GM19043 (cell line): Measurements from ENCODE around the gene DOCK4.

Source experiments
- ATAC-seq: cut with Tn5 transposase; IDR thresholded peaks from one replicate; pipeline ENCODE4 v1.9.1; 2021; ENCODE audit warnings: low read depth; ENCODE audit not compliant: unreplicated experiment

Gene DOCK4

DNA sequence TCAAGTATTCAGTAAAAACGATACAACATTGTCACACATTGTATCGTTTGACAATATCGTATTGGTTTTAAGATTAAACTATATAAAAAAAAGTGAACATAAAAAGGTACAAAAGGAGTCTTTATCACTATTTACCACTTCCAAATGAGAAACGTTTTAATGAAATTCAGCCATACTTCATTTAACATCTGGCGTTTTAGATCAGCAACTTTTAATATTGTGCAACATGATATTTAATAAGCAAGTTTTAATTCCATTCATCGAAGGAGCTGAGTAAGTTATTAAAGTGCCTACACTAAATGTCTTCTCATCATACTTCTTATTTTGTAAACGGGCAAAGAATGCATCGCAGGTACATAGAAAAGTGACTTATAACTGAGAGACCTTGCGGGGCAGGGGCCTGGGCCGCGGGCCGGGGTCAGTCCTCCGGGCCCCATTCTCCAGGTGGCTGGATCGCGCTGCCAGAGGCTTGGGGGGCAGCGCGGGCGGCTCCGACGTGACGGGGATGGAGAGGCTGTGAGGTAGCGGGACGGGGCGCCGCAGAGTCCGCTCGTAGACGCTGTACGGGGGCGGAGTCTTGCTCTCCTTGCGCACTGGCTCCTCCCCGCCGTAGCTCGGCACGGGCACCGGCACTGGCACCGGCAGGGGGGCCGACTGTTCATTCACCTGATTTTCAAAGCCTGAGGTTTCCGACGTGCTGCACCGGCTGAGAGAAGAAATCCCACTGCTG is 478.1 kb downstream of the DOCK4 start:
- ATAC-seq: no peak

DNA sequence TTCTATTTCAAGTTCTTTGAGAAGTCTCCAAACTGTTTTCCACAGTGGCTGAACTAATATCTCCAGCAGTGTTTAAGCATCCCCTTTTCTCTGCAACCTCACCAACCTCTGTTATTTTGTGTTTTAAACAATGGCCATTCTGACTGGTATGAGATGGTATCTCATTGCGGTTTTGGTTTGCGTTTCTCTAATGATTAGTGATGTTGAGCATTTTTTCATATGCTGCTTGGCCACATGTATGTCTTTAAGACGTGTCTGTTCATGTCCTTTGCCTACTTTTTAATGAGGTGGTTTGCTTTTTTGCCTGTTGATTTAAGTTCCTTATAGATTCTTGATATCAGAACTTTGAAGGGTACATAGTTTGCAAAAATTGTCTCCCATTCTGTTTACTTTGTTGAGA is 487.3 kb downstream of the DOCK4 start:
- ATAC-seq: no peak

DNA sequence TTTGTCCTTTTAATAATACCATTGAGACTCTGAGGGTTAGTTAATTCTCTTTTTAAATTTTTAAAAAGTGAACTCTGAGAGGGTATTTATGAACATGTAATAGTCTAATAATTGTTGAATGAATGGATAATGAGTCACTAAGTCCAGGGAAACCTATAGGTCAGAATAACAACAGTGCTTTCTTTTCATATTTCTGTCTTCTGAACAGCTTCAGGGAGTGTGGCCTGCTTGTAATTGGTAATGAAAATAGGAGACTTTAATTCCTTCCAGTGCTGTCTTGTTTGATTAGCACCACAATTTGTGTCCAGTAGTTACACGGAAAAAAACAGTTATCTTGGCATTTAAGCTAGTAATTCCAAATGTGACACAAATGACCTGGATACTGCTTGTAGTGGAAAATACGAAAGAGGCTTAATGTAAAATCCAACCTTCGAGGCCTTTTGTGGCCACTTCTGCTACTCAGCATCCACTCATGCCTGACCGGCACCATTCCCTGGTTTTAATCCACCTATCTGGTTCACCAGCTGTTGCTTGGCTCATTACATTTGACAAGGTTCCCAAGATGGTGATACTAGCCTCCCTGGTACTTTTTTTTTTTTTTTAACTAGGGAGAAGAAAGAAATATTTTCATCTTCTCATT is 494.7 kb downstream of the DOCK4 start:
- no peak for ATAC-seq

DNA sequence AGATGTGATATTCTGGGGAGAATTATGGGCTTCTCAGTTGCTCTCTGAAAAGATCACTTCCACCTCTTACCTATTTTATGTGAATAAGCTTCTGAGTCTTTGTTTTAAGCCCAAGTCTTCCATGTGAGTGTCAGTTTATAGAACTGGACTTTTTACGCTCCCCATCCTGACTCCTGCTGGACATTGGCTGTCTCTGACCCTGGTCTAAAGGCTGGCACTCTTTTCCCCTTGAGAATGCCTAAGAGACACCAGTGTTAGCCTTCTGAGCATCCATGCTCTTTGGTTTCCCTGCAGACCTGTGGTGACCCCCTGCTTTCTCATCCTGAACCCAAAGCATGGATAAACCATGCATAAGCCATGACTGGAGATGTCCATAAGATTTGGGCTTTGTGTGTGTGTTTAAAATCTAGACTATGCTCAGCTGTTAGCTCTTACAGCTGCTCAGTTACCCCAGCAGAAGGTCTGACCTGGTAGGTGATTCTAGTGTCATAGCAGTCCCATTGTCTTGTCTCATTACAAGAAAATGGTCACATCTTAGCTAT is 495.3 kb downstream of the DOCK4 start:
- no peak for ATAC-seq

DNA sequence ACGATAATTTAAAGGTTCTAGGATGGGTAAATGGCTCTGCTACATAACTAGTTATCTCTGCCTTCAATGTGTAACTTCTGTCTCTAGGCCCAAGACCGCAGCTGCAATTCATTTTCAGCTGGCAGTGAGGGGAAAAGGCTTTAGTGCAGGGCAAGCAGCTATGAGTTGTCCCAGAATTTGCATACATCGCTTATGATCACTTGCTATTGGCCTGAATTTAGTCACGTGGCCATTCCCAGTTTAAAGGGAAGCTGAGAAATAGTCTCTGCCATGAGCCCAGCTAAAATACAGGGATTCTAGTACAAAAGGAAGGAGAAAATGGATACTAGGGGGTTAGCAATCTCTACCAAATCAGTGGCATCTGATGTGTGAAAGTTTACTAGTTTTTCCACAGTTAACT is 498.1 kb downstream of the DOCK4 start:
- no peak for ATAC-seq

DNA sequence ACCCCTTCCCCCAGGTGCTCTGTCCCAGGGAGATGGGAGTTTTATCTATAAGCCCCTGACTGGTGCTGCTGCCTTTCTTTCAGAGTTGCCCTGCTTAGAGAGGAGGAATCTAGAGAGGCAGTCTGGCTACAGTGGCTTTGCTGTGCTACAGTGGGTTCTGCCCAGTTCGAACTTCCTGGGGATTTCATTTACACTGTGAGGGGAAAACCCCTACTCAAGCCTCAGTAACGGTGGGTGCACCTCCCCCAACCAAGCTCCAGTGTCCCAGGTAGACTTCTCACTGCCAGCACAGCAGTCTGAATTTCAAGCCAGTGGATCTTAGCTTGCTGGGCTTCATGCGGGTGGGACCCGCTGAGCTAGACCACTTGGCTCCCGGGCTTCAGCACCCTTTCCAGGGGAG is 500.4 kb downstream of the DOCK4 start:
- ATAC-seq: no peak

DNA sequence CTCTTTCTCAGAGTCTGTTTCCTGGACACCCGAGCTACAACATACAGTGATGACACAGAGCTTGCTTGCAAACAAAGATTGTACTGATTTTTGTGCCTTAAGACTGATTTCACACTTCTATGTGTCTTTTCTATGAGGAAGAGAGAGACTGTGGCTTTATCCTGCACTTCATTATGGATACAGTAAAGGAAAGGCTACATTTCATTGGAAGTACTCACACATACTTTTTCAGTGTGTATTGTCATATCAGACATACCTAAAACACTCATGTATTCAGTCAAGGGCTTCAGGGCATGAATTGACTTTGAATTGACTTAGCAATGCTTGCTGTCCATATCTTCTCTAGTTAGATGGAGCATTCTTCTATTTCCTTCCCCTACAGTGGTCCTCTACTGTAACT is 508.4 kb downstream of the DOCK4 start:
- ATAC-seq: no peak

DNA sequence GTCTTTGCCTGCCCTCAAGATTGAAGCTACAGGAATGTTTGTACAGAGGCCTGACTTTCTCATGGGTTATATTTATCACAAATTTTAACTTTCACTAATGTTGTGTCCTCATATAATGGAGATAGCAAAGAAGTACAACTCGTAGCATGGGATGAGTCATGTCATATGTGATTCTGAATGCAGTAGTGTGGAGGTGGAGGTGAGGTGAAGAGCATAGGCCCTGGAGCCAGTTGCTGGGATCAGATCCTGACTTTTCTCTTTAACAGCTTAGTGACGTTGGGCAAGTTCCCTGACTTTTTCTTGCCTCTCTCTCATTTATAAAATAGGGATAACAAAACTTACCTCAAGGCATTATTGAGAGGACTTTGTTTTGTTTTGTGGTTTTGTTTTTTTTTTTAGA is 511.8 kb downstream of the DOCK4 start:
- ATAC-seq: no peak

DNA sequence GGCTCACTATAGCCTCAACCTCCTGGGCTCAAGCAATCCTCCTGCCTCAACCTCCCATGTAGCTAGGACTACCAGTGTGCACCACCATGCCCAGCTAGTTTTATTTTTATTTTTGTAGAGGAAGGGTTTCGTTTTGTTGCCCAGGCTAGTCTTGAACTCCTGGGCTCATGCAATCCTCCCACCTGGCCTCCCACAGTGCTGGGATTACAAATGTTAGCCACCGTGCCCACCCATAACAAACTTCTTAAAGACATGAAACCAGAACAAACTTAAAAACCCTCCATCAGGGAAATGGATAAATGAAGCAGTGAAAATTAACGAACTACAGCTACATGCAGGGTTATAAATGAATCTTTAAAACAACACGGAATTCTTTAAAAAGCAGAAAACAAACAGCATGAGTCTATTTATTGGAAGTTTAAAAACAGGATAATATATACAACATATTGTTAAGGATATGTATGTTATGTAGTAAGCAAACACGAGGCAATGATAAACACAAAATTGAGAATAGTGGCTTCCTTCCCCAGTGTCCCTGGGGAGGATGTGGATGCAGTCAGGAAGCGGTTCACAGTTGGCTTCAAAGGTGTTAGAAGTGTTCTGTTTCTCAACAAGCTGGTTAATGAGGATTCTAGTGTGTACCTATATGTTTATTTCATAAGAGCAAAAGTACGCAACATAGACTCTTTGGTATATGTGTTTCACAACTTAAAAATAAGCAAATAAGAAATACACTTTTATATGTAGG is 515.7 kb downstream of the DOCK4 start:
- ATAC-seq: no peak

DNA sequence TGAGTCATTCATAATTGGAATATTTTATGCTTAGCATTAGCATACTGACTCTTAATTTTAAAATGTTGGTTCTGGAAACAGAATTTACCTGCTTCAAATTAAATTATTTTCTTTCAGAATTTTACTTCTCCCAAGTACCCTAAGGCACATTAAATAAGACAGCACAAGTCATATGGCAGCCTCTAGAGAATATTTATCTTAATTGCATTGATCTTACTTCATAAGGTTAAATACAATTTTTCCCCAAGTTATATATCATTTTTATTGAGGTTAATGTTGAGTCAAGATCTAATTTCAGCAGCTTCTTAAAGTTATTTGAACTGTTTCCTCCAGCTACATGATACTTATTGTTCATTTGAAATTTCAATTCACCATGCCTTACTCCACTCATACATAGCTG is 520.9 kb downstream of the DOCK4 start:
- ATAC-seq: no peak

DNA sequence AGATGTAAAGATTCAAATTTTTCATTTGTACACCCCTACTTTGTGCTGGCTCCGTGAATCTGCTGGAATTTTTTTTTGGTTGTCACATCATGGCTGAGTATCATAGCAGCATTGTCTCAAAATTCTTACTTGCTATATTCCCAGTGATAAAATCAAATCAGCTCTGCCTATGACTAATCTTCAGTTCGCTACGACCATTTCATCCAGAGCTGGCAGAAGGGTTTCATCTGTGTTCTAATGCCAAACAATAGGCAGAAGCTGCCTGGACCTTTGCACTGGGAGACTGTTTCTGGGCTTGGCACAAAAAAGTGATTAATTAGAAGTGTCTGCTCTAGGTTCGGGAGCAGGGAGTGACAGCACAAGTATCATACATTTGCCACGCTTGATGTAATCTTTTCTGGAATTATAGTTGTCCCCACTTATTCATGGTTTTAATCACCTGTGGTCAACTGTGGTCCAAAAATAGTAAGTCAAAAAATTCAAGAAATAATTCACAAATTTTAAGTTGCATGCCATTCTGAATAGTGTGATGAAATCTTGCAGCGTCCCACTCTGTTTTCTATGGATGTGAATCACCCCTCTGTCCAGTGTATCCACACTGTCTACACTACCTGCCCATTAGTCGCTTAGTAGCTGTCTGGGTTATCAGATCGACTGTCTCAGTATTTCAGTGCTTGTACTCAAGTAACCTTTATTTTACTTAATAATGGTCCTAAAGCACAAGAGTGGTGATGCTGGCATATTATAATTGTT is 523.4 kb downstream of the DOCK4 start:
- ATAC-seq: no peak

DNA sequence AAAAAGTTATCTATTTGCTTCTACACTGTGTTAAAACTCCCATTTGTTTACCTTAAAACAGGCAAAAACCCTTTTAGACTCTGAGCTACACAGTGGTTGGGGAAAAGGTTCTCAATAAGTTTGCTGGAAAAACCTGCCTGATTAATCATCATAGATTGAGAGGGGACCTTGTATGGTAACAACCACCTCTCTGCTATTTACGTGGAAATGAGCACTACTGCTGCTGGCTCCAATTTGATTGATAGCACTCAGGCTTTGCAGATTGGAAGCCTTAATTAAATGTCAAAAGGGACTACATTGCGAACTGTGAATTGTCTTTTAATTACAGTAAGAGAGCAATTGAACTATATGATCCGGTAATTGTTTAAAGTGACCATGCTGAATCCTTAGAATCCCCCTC is 525.0 kb downstream of the DOCK4 start:
- ATAC-seq: no peak

DNA sequence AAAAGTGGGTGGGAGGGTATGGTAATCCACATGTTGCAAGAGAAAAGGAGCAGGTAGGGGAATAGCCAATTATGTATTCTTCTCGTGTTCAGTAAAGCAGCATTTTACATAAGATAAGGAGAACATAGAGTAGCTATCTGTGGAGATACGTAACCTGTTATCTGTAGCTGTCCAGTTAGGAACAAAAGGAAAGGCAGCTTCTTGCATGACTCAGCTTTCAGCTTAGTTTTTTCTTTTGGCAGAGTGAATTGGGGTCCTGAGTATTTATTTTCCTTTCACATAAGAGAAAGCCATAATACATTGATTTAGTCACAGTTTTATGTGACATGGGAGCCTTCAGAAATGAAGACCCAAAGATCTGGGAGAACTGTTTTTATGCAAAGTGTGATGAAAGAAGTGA is 527.2 kb downstream of the DOCK4 start:
- ATAC-seq: no peak

DNA sequence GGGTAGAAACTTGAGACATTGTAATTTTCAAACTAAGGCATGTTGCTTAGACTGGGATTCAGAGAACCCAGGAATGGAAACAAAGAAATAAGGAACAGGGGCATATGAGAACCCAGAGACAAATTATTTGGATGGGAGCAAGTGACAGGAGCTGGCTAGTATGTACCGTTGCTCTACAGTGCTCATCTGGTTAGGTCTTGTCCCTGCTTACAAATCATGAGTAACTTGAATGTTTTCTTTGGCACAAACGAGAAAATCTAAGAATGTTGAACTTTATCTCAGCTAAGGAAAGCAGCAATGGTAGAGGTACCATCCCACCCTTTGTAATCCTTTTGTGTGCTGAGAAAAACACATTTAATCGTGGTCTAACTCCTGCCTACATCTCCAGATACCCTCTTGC is 527.9 kb downstream of the DOCK4 start:
- no peak for ATAC-seq

DNA sequence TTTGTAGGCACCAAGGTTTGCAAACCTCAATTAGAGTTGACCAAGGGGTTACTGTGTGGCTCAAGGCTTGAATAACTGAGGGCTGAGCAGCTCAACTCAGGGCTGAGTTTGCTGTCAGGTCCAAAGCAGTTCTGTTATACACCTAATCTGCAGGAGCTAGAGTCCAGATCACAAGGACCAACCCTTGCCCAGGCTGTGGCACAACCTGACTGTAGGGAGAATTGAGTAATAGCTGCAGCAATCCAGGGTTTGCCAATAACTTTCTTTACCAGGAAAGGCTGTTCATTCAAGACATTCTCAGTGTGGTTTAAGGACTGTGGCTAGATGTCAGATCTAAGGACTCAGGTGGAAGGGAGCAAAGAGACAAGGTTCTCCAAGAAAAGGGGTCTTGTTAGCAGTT is 528.4 kb downstream of the DOCK4 start:
- no peak for ATAC-seq

DNA sequence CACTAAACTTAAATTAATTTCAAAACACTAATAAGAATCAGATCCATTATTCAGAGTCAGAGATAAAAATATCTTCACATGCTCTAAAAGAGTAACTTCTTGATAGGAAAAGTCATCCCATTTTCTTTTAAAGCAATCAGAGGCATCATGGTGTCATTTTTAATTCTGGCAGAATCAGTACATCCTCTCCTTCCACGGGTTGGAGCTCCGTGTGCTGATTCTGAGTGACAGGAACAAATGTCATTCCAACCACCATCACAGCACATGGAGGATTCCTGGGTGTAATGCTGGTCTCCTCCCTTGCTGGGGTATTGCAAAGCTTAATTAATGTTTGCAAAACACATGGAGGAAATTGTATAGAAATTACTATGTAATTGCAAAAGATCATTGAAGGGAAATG is 529.4 kb downstream of the DOCK4 start:
- ATAC-seq: no peak
